Measurements from ENCODE around the gene RPS6KA5. TPM values are rescaled to one million over a fixed set of nuclear protein-coding genes. Genes with fewer than 3 reads are reported as not detected.

RPS6KA5 gene
- total RNA-seq, 1 experiment from 2014 or later: 24.2 TPM

GRCh38 chr14:91048676-91049075 is 11.8 kb downstream of the RPS6KA5 start:
- Histone ChIP-seq H3K9me3 (ENCODE audit: control insufficient read depth in 1 of 2, insufficient read depth in 1 of 2, low read depth in 1 of 2, low read length in 2 of 2) (no peaks in the 10 kb centered on the region), H3K4me3 (replicated peaks in 1 of 2; ENCODE audit: low read depth in 1 of 2, low read length in 2 of 2) (no peak overlapping the region), H3K36me3 (ENCODE audit: control insufficient read depth in 1 of 2, insufficient read depth in 2 of 2, low read length in 2 of 2) (no peaks in the 10 kb centered on the region), H3K4me2 (ENCODE audit: low read length) (no peak overlapping the region), H2AFZ (ENCODE audit: low read depth, low read length, poor library complexity, severe bottlenecking) (no peak overlapping the region), H3K4me1 (ENCODE audit: control insufficient read depth in 1 of 2, insufficient read depth in 2 of 2, low read length in 2 of 2) (no peaks in the 10 kb centered on the region; a peak in 1 of 4 replicates), H3K79me2 (ENCODE audit: insufficient read depth, low read length) (peaks cover 63% of the 10 kb centered on the region), H3K27ac (ENCODE audit: low read depth, low read length) (no peak overlapping the region), H3K9me2 (ENCODE audit: insufficient read depth) (no peaks in the 10 kb centered on the region), H3K9ac (ENCODE audit: low read length) (no peak overlapping the region), H3K27me3 (ENCODE audit: insufficient read depth, low read length) (no peaks in the 10 kb centered on the region), H4K20me1 (ENCODE audit: insufficient read depth) (no peaks in the 10 kb centered on the region)
- no peak for TF ChIP-seq RAD21 (IDR thresholded peaks at IDR 0.05; ENCODE audit: low read depth)
- TF ChIP-seq FOSL1 (IDR thresholded peaks at IDR 0.05; ENCODE audit: low read depth): no peak
- TF ChIP-seq SRF (IDR thresholded peaks at IDR 0.05; ENCODE audit: low read depth): no peak
- no peak for TF ChIP-seq ZFX (IDR thresholded peaks at IDR 0.05)
- no peak for TF ChIP-seq ZNF274 (IDR thresholded peaks at IDR 0.05; ENCODE audit: low read depth, low read length)
- no peak for ATAC-seq
- ChIA-PET RAD21 (ENCODE audit: low non-redundant PET in 1 of 2, low total read pairs in 2 of 2, uncharacterized antibody in 2 of 2, unreplicated experiment in 2 of 2) (no interaction called here), CTCF (no interaction called here), POLR2A (no interaction called here)
- BruUV-seq (replicated peaks): no TSS peak
- no peak for DNase-seq (ENCODE audit: low read depth, low spot score)
- intact Hi-C loops (cut with micrococcal nuclease): no loop called here

- no peak overlapping the region for H2AFZ ChIP-seq (ENCODE audit: low read depth, low read length, poor library complexity, severe bottlenecking)
- H3K4me2 ChIP-seq (ENCODE audit: low read length): no peak overlapping the region
- RAD21 ChIA-PET (ENCODE audit: low non-redundant PET in 1 of 2, low total read pairs in 2 of 2, uncharacterized antibody in 2 of 2, unreplicated experiment in 2 of 2): no interaction called here
- H3K27ac ChIP-seq (ENCODE audit: low read depth, low read length): no peak overlapping the region
- no peaks in the 10 kb centered on the region; a peak in 1 of 4 replicates for H3K4me1 ChIP-seq (ENCODE audit: control insufficient read depth in 1 of 2, insufficient read depth in 2 of 2, low read length in 2 of 2)
- intact Hi-C loops (cut with micrococcal nuclease): no loop called here
- no peaks in the 10 kb centered on the region for H3K27me3 ChIP-seq (ENCODE audit: insufficient read depth, low read length)
- TF ChIP-seq SP1 (IDR thresholded peaks at IDR 0.05; ENCODE audit: low read depth): no peak
- no peak for TF ChIP-seq ELF1 (IDR thresholded peaks at IDR 0.05; ENCODE audit: borderline replicate concordance, low read depth)
- TF ChIP-seq YY1 (IDR thresholded peaks at IDR 0.05; ENCODE audit: extremely low read depth, insufficient replicate concordance, low read depth, low read length): no peak
- no peak for TF ChIP-seq EGR1 (IDR thresholded peaks at IDR 0.05; ENCODE audit: low read depth)
- TF ChIP-seq POLR2A (IDR thresholded peaks at IDR 0.05; ENCODE audit: borderline replicate concordance, extremely low read depth, insufficient read depth, insufficient read length): no peak
- H3K9ac ChIP-seq (ENCODE audit: low read length): no peak overlapping the region
- peaks cover 63% of the 10 kb centered on the region for H3K79me2 ChIP-seq (ENCODE audit: insufficient read depth, low read length)
- POLR2A ChIA-PET: no interaction called here
- ATAC-seq (no peak), DNase-seq (ENCODE audit: low read depth, low spot score) (no peak)
- no peaks in the 10 kb centered on the region for H3K9me2 ChIP-seq (ENCODE audit: insufficient read depth)
- H3K9me3 ChIP-seq (ENCODE audit: control insufficient read depth in 1 of 2, insufficient read depth in 1 of 2, low read depth in 1 of 2, low read length in 2 of 2): no peaks in the 10 kb centered on the region
- H3K4me3 ChIP-seq (replicated peaks in 1 of 2; ENCODE audit: low read depth in 1 of 2, low read length in 2 of 2): no peak overlapping the region
- no TSS peak for BruUV-seq (replicated peaks)
- CTCF ChIA-PET: no interaction called here
- H3K36me3 ChIP-seq (ENCODE audit: control insufficient read depth in 1 of 2, insufficient read depth in 2 of 2, low read length in 2 of 2): no peaks in the 10 kb centered on the region
- H4K20me1 ChIP-seq (ENCODE audit: insufficient read depth): no peaks in the 10 kb centered on the region
These were observed 12.2 kb downstream of the RPS6KA5 start for GRCh38 chr14:91048265-91048664.

All from HCT116 (cell line).